ENCODE results near the gene ADAM12.

DNA sequence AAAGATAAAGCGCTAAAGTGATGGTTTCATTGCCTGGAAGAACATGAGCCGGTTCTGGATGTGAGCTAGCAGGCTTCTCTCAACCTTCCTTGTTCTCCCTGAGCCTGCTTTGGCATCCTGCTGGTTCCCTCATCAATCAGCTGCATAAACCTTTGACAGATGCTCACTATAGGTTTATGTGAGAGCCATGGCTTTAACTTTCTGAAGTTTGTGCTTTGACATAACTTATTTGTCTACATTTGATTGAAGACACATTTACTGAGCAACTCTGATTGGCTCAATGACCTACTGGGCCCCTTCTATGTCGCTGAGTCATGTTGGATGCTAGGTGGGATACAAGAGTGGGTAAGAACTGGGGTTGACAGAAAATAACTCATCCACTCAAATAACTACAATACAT lies 192.0 kb downstream of the ADAM12 start:
- TF ChIP-seq, protein P1, sequence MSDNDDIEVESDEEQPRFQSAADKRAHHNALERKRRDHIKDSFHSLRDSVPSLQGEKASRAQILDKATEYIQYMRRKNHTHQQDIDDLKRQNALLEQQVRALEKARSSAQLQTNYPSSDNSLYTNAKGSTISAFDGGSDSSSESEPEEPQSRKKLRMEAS (IDR thresholded peaks at IDR 0.05; ENCODE audit: insufficient read depth, insufficient read length): no peak
- TF ChIP-seq CTCF (IDR thresholded peaks at IDR 0.05; ENCODE audit: extremely low read depth in 1 of 2, insufficient read depth in 1 of 2, low read depth in 1 of 2, low read length in 2 of 2): no peak
- TF ChIP-seq EZH2 (IDR thresholded peaks at IDR 0.05; ENCODE audit: borderline replicate concordance, low read depth, low read length, severe bottlenecking): no peak
- no peak for TF ChIP-seq MYC (IDR thresholded peaks at IDR 0.05; ENCODE audit: low read depth, low read length)
- TF ChIP-seq POLR2A (IDR thresholded peaks at IDR 0.05; ENCODE audit: low read depth, low read length): no peak
- TF ChIP-seq JUN (IDR thresholded peaks at IDR 0.05; ENCODE audit: borderline replicate concordance, insufficient read depth, insufficient read length, low read depth): no peak
- TF ChIP-seq POLR2AphosphoS5 (IDR thresholded peaks at IDR 0.05; ENCODE audit: insufficient read depth, low read depth, low read length): no peak
- no peak for TF ChIP-seq GATA2 (IDR thresholded peaks at IDR 0.05; ENCODE audit: insufficient read depth, insufficient read length, low read depth, low read length)
